ENCODE results near the gene TAF5. TPM values are rescaled to one million over a fixed set of nuclear protein-coding genes. Genes with fewer than 3 reads are reported as not detected.

TAF5 gene
- total RNA-seq, 5 donors from 2014 or later (not counting 1 experiment from before 2014, with no cell fraction given), result 5.6 to 7.0 (median 6.3) TPM

DNA sequence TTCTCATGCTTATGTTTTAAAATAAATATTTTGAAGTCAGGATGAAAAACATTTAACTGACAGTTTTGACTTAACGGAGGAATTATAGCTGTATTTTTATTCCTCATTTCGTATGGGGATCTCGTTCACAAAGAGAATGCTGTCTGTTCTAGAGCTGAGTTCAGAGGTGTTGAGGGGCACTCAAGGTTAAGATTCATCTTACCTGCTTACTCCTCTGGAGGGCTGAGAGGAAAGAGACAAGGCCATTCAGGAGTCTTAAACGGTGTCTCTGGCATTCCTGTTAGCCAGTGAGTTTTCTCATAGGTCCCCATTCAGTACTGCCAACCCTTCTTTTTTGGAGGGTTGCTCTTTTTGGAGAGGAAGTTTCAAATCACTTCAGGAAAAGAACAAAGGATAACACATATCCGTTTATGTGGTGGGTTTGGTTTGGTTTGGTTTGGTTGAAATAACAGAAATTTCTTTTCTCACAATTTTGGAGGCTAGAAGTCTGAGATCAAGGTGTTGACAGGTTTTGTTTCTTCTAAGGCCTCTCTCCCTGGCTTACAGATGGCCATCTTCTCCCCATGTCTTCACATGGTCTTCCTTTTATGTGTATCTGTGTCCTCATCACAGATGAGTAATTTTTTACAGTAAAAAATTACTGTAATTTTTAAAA lies 61.3 kb downstream of the TAF5 start:
- Mint-ChIP-seq H3K4me1 (peaks cover 31 to 35% (median 34%) of the 10 kb centered on the region in 3 donors), H3K4me3 (peak overlapping the region in 2 of 3 donors; percentile 3 to 67), H3K36me3 (peaks cover 57% of the 10 kb centered on the region), H3K27me3 (no peaks in the 10 kb centered on the region), H3K9me3 (no peaks in the 10 kb centered on the region), H3K27ac (peak overlapping the region; percentile 50 to 64)
- ATAC-seq (replicated peaks in 1 of 4), result peak in 3 of 4 experiments; percentile 55 to 73 (median 59)
- ChIA-PET CTCF (interaction anchor here in 1 of 2 donors (0.8 kb wide), 1 partner anchor 54 kb away, joined by 3 read pairs; no protein-coding TSS in a partner anchor), POLR2A (no interaction called here)
- no peak overlapping the region for H3K4me3 ChIP-seq (ENCODE audit: control insufficient read depth in 1 of 2, extremely low read depth in 1 of 2, low read length in 1 of 2)
- peak in 1 of 35 experiments; percentile 17 for DNase-seq
- no peaks in the 10 kb centered on the region for H3K27me3 ChIP-seq (replicated peaks in 1 of 2; ENCODE audit: control insufficient read depth in 2 of 2, extremely low read depth in 1 of 2, insufficient read depth in 2 of 2, low read length in 1 of 2)
- peaks cover 4 to 18% of the 10 kb centered on the region in 2 experiments for H3K4me1 ChIP-seq (ENCODE audit: control insufficient read depth in 1 of 2, extremely low read depth in 1 of 2, insufficient read depth in 2 of 2, low read length in 2 of 2)
- no peaks in the 10 kb centered on the region for H3K9me3 ChIP-seq
- H3K36me3 ChIP-seq (ENCODE audit: control insufficient read depth in 2 of 2, extremely low read depth in 1 of 2, insufficient read depth in 1 of 2, low read length in 1 of 2), result peaks cover 0 to 63% of the 10 kb centered on the region in 2 donors
- WGBS (ENCODE audit: insufficient coverage), result 100% methylated on average over 3 of the region's 5 CpGs
- peak overlapping the region; percentile 4 for H3K27ac ChIP-seq (ENCODE audit: low read length)

- H3K36me3 Mint-ChIP-seq, result peaks cover 52% of the 10 kb centered on the region
- no peaks in the 10 kb centered on the region for H3K27me3 Mint-ChIP-seq
- H3K9me3 ChIP-seq, result no peaks in the 10 kb centered on the region
- peaks cover 31 to 35% (median 34%) of the 10 kb centered on the region in 3 donors for H3K4me1 Mint-ChIP-seq
- peaks cover 4 to 18% of the 10 kb centered on the region in 2 experiments for H3K4me1 ChIP-seq (ENCODE audit: control insufficient read depth in 1 of 2, extremely low read depth in 1 of 2, insufficient read depth in 2 of 2, low read length in 2 of 2)
- DNase-seq (peak in 10 of 35 experiments; percentile 6 to 33 (median 14)), ATAC-seq (replicated peaks in 1 of 4) (peak; percentile 76 to 85 (median 80))
- WGBS (ENCODE audit: insufficient coverage), result 81% methylated on average over 3 of the region's 5 CpGs
- peak overlapping the region in 2 of 3 donors; percentile 3 to 67 for H3K4me3 Mint-ChIP-seq
- H3K27ac ChIP-seq (ENCODE audit: low read length), result peak overlapping the region; percentile 4
- ChIA-PET CTCF (interaction anchor here in 1 of 2 donors (1.3 kb wide), 1 partner anchor 13 kb away, joined by 4 read pairs; no protein-coding TSS in a partner anchor), POLR2A (no interaction called here)
- peak overlapping the region; percentile 2 to 40 for H3K27ac Mint-ChIP-seq
- H3K36me3 ChIP-seq (ENCODE audit: control insufficient read depth in 2 of 2, extremely low read depth in 1 of 2, insufficient read depth in 1 of 2, low read length in 1 of 2), result peaks cover 0 to 63% of the 10 kb centered on the region in 2 donors
- no peak overlapping the region for H3K4me3 ChIP-seq (ENCODE audit: control insufficient read depth in 1 of 2, extremely low read depth in 1 of 2, low read length in 1 of 2)
- H3K9me3 Mint-ChIP-seq, result no peaks in the 10 kb centered on the region
- no peaks in the 10 kb centered on the region for H3K27me3 ChIP-seq (replicated peaks in 1 of 2; ENCODE audit: control insufficient read depth in 2 of 2, extremely low read depth in 1 of 2, insufficient read depth in 2 of 2, low read length in 1 of 2)
Observed at GRCh38 chr10:103429647-103430046, 61.9 kb downstream of the TAF5 start.

- peaks cover 47% of the 10 kb centered on the region for H3K36me3 Mint-ChIP-seq
Observed at GRCh38 chr10:103431902-103432301, 64.1 kb downstream of the TAF5 start.

GRCh38 chr10:103433858-103434257 lies 66.1 kb downstream of the TAF5 start:
- POLR2A ChIA-PET, result no interaction called here
- peaks cover 47% of the 10 kb centered on the region for H3K36me3 Mint-ChIP-seq

More at GRCh38 chr10:103431902-103432301, 64.1 kb downstream of the TAF5 start:
- Mint-ChIP-seq H3K9me3 (no peaks in the 10 kb centered on the region), H3K4me3 (no peak overlapping the region), H3K4me1 (peaks cover 31 to 35% (median 34%) of the 10 kb centered on the region in 3 donors), H3K27me3 (no peaks in the 10 kb centered on the region), H3K27ac (no peak overlapping the region)
- Histone ChIP-seq H3K27me3 (replicated peaks in 1 of 2; ENCODE audit: control insufficient read depth in 2 of 2, extremely low read depth in 1 of 2, insufficient read depth in 2 of 2, low read length in 1 of 2) (no peaks in the 10 kb centered on the region), H3K4me3 (ENCODE audit: control insufficient read depth in 1 of 2, extremely low read depth in 1 of 2, low read length in 1 of 2) (no peak overlapping the region), H3K4me1 (ENCODE audit: control insufficient read depth in 1 of 2, extremely low read depth in 1 of 2, insufficient read depth in 2 of 2, low read length in 2 of 2) (peaks cover 4 to 18% of the 10 kb centered on the region in 2 experiments), H3K9me3 (no peaks in the 10 kb centered on the region), H3K27ac (ENCODE audit: low read length) (no peak overlapping the region), H3K36me3 (ENCODE audit: control insufficient read depth in 2 of 2, extremely low read depth in 1 of 2, insufficient read depth in 1 of 2, low read length in 1 of 2) (peaks cover 0 to 65% of the 10 kb centered on the region in 2 donors)
- DNase-seq (no peak), ATAC-seq (replicated peaks in 1 of 4) (no peak)
- ChIA-PET CTCF (no interaction called here), POLR2A (no interaction called here)
- WGBS (ENCODE audit: insufficient coverage), result 94% methylated on average over 5 of the region's 8 CpGs

More at GRCh38 chr10:103433858-103434257, 66.1 kb downstream of the TAF5 start:
- H3K4me3 Mint-ChIP-seq, result no peak overlapping the region
- H3K27ac Mint-ChIP-seq, result no peak overlapping the region
- CTCF ChIA-PET, result no interaction called here
- no peaks in the 10 kb centered on the region for H3K9me3 Mint-ChIP-seq
- ATAC-seq (replicated peaks in 1 of 4) (no peak), DNase-seq (no peak)
- peaks cover 4 to 15% of the 10 kb centered on the region in 2 experiments for H3K4me1 ChIP-seq (ENCODE audit: control insufficient read depth in 1 of 2, extremely low read depth in 1 of 2, insufficient read depth in 2 of 2, low read length in 2 of 2)
- H3K4me1 Mint-ChIP-seq, result peaks cover 22 to 25% (median 24%) of the 10 kb centered on the region in 3 donors
- no peak overlapping the region for H3K27ac ChIP-seq (ENCODE audit: low read length)
- no peaks in the 10 kb centered on the region for H3K27me3 Mint-ChIP-seq
- H3K36me3 ChIP-seq (ENCODE audit: control insufficient read depth in 2 of 2, extremely low read depth in 1 of 2, insufficient read depth in 1 of 2, low read length in 1 of 2), result peaks cover 4 to 69% of the 10 kb centered on the region in 2 donors
- no peak overlapping the region for H3K4me3 ChIP-seq (ENCODE audit: control insufficient read depth in 1 of 2, extremely low read depth in 1 of 2, low read length in 1 of 2)
- H3K9me3 ChIP-seq, result no peaks in the 10 kb centered on the region
- no peaks in the 10 kb centered on the region for H3K27me3 ChIP-seq (replicated peaks in 1 of 2; ENCODE audit: control insufficient read depth in 2 of 2, extremely low read depth in 1 of 2, insufficient read depth in 2 of 2, low read length in 1 of 2)
- no CpG with 5 or more reads among the region's 2 CpGs for WGBS (ENCODE audit: insufficient coverage)

Other genes starting within 250 kb of the TAF5 start
- 10 to 100 TPM; 49.7 to 63.5 (median 54.0) TPM for gene NT5C2, start 174.7 kb upstream of the TAF5 start, total RNA-seq
- gene RPEL1, start 122.1 kb upstream of the TAF5 start, total RNA-seq, result not detected
- not detected for gene INA, start 90.8 kb upstream of the TAF5 start, total RNA-seq
- gene PCGF6, start 16.8 kb upstream of the TAF5 start, total RNA-seq, result 1 to 10 TPM; 4.7 to 8.3 (median 7.6) TPM
- 100 to 1,000 TPM; 119 to 142 (median 127) TPM for gene ATP5MK, start 28.5 kb downstream of the TAF5 start, total RNA-seq
- gene PDCD11, start 28.6 kb downstream of the TAF5 start, total RNA-seq, result 10 to 100 TPM; 24.0 to 53.3 (median 45.2) TPM
- 10 to 100 TPM in 4 of 5 donors, 1 to 10 TPM in 1; 8.9 to 76.7 (median 46.8) TPM for gene CALHM2, start 84.4 kb downstream of the TAF5 start, total RNA-seq
- not detected for gene CALHM1, start 90.9 kb downstream of the TAF5 start, total RNA-seq
- gene CALHM3, start 111.3 kb downstream of the TAF5 start, total RNA-seq, result not detected
- gene NEURL1, start 125.7 kb downstream of the TAF5 start, total RNA-seq, result 1 to 10 TPM in 1 of 5 donors, under 1 TPM in 4; 0.46 to 1.7 (median 0.84) TPM

All from T-cell (primary cell).